ENCODE data around the gene RAP1GAP2.

Gene RAP1GAP2

DNA sequence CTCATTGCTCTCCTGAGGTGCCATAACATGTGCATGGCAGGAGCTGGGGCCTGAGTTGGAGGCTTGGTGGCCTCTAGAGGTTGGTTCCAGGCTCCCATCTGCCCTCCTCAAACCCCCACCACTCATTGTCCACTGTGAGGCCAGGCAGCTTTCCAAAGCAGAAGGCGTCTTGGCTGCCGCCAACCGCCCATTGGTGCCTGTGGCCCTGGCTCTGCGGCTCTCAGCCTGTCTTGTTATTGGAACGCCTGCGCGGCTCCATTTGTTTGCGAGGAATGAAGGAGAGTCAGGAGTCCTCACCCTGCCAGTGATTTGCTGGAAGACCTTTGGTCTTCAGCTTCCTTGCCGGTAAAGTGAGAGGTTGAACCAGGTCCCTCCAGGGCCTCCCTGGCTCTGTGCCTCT is 223.5 kb downstream of the RAP1GAP2 start (continued):
- TF ChIP-seq, protein P1, sequence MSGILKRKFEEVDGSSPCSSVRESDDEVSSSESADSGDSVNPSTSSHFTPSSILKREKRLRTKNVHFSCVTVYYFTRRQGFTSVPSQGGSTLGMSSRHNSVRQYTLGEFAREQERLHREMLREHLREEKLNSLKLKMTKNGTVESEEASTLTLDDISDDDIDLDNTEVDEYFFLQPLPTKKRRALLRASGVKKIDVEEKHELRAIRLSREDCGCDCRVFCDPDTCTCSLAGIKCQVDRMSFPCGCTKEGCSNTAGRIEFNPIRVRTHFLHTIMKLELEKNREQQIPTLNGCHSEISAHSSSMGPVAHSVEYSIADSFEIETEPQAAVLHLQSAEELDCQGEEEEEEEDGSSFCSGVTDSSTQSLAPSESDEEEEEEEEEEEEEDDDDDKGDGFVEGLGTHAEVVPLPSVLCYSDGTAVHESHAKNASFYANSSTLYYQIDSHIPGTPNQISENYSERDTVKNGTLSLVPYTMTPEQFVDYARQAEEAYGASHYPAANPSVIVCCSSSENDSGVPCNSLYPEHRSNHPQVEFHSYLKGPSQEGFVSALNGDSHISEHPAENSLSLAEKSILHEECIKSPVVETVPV (CRISPR knock-in tag; IDR thresholded peaks at IDR 0.05): no peak
- TF ChIP-seq ZNF8 (CRISPR knock-in tag; IDR thresholded peaks at IDR 0.05): no peak
- no peak for TF ChIP-seq OSR1 (CRISPR knock-in tag; IDR thresholded peaks at IDR 0.05)

DNA sequence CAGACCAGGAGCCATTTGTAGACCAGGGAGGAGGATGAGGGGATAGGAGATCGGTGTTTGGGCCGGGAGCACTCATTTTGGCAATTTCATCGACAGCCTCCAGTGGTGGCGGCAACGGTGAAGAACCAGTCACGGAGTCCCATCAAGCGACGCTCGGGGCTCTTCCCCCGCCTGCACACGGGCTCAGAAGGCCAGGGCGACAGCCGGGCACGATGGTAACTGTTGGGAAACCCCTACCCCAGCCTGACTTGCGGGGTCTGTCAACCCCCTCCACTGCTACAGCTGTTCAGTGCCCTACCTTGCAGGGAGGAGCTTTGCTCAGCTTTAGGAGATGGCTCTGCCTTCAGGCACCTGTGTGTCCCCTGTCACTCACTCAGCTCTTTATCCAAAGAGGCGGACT is 224.1 kb downstream of the RAP1GAP2 start:
- TF ChIP-seq ZFP3 (CRISPR knock-in tag; IDR thresholded peaks at IDR 0.05) (no peak), TOX (CRISPR knock-in tag; IDR thresholded peaks at IDR 0.05; ENCODE audit: borderline replicate concordance) (no peak)
- ATAC-seq: no peak

DNA sequence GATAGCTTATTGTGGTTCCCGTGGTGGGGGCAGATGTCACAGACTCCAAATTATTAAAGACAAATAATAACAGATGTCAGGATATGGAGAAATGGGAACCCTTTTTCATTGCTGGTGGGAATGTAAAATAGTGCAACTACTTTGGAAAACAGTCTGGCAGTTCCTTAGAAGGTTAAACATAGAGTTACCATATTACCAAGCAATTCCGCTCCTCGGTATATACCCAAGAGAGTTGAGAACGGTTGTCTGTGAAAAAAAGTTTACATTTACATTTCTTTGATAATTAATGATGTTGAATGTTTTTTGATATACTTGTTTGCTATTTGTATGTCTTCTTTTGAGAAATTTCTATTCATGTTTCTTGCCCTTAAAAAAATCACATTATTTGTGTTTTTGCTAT is 226.0 kb downstream of the RAP1GAP2 start:
- TF ChIP-seq ZC3H10 (CRISPR knock-in tag; IDR thresholded peaks at IDR 0.05): no peak
- peak; percentile 88 for TF ChIP-seq ZNF8 (CRISPR knock-in tag; IDR thresholded peaks at IDR 0.05)
- no peak for ATAC-seq

DNA sequence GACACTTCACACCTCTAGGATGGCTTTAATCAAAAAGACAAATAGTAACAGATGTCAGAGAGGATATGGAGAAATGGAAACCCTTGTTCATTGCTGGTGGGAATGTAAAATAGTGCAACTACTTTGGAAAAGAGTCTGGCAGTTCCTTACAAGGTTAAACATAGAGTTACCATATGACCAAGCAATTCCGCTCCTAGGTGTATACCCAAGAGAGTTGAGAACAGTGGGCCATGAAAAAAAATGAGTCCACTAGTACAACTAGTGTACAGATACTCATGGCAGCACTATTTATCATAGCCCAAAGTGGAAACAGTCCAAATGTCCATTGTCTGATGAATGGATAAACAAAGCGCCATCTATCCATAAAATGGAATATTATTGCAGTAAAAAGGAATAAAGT is 228.1 kb downstream of the RAP1GAP2 start:
- TF ChIP-seq CSDC2 (CRISPR knock-in tag; IDR thresholded peaks at IDR 0.05) (no peak), ZNF8 (CRISPR knock-in tag; IDR thresholded peaks at IDR 0.05) (peak; percentile 74)
- TF ChIP-seq, protein P2, sequence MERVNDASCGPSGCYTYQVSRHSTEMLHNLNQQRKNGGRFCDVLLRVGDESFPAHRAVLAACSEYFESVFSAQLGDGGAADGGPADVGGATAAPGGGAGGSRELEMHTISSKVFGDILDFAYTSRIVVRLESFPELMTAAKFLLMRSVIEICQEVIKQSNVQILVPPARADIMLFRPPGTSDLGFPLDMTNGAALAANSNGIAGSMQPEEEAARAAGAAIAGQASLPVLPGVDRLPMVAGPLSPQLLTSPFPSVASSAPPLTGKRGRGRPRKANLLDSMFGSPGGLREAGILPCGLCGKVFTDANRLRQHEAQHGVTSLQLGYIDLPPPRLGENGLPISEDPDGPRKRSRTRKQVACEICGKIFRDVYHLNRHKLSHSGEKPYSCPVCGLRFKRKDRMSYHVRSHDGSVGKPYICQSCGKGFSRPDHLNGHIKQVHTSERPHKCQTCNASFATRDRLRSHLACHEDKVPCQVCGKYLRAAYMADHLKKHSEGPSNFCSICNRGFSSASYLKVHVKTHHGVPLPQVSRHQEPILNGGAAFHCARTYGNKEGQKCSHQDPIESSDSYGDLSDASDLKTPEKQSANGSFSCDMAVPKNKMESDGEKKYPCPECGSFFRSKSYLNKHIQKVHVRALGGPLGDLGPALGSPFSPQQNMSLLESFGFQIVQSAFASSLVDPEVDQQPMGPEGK (CRISPR knock-in tag; IDR thresholded peaks at IDR 0.05; ENCODE audit: borderline replicate concordance): no peak
- no peak for ATAC-seq

DNA sequence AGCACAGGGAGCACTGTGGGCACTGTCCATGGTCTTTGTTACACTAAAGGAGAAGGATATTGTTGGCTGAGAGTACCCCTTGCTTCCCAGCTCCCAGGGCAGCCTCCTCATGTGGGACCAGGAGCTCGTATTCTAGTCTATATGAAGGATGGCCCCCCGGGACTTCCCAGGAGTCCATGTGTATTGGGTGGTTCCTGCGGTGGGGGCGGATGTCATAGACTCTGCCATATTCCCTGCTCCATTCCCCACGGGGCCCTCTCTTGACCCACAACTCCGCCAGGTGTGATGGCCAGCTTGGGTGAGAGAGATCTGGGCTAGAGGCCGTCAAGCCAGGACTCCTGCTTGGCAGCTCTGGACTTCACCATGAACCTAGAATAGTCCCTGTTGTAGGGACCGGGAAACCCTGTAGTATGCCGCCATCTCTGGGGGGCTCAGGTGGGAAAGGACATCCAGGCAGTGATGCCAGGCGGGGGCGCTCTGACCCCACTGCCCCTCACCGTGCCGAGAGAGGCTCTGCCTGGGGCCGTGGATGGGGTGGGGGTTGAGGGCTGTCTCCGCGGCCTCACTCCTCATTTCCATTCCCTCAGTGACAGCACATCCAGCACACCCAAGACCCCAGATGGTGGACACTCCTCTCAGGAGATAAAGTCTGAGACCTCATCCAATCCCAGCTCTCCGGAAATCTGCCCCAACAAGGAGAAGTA is 229.3 kb downstream of the RAP1GAP2 start:
- no peak for ATAC-seq
- TF ChIP-seq, protein P1 (CRISPR knock-in tag; IDR thresholded peaks at IDR 0.05): no peak
- TF ChIP-seq ESRRG (CRISPR knock-in tag; IDR thresholded peaks at IDR 0.05) (no peak), RARB (CRISPR knock-in tag; IDR thresholded peaks at IDR 0.05) (no peak), OSR1 (CRISPR knock-in tag; IDR thresholded peaks at IDR 0.05) (no peak), ZNF70 (CRISPR knock-in tag; IDR thresholded peaks at IDR 0.05) (no peak), ZFP3 (CRISPR knock-in tag; IDR thresholded peaks at IDR 0.05) (no peak), ARNTL (CRISPR knock-in tag; IDR thresholded peaks at IDR 0.05; ENCODE audit: borderline replicate concordance, low read depth) (no peak), ZC3H10 (CRISPR knock-in tag; IDR thresholded peaks at IDR 0.05) (no peak), ZNF565 (CRISPR knock-in tag; conservative IDR thresholded peaks at IDR 0.05; ENCODE audit: low read depth) (no peak), CSDC2 (CRISPR knock-in tag; IDR thresholded peaks at IDR 0.05) (no peak)
- TF ChIP-seq, protein P2 (CRISPR knock-in tag; IDR thresholded peaks at IDR 0.05; ENCODE audit: borderline replicate concordance): no peak

DNA sequence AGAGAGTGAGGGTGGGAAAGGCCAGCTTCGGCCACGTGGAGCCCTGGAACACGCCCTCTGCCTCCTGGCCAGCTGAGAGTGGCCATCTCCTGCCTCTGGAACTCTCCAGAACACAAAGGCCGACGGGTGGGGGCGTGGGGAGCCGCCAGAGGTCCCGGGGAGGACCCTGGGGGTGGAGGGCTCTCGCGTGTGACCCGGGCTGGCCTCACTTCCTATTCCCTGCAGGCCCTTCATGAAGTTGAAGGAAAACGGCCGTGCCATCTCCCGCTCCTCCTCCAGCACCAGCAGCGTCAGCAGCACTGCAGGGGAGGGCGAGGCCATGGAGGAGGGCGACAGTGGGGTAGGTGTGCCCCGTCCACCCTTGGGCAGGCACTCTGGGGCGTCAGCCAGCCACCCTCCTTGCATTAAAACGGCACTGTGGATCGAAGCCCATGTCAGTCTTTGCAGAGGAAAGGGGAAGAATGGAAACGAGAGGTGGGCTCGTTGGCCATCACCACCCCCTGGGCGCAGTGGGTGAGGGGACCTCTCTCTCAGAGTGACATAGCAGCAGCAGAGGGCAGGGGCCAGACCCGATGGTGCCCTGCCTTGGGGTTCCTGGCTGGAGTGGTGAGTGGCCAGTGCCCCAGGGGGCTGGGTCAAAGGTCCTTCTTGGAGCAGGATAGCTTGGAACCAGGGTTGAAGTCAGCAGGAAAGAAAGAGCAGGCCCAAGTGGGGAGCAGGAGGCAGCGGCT is 230.1 kb downstream of the RAP1GAP2 start:
- no peak for ATAC-seq
- TF ChIP-seq, protein P1 (CRISPR knock-in tag; IDR thresholded peaks at IDR 0.05): no peak
- TF ChIP-seq ZFP30 (CRISPR knock-in tag; IDR thresholded peaks at IDR 0.05) (no peak), BACH2 (CRISPR knock-in tag; IDR thresholded peaks at IDR 0.05; ENCODE audit: borderline replicate concordance) (no peak), ZNF8 (CRISPR knock-in tag; IDR thresholded peaks at IDR 0.05) (no peak), ZC3H10 (CRISPR knock-in tag; IDR thresholded peaks at IDR 0.05) (no peak), TOX (CRISPR knock-in tag; IDR thresholded peaks at IDR 0.05; ENCODE audit: borderline replicate concordance) (no peak), TCF4 (CRISPR knock-in tag; IDR thresholded peaks at IDR 0.05; ENCODE audit: borderline replicate concordance) (no peak), SNAI2 (CRISPR knock-in tag; IDR thresholded peaks at IDR 0.05) (no peak), ZNF565 (CRISPR knock-in tag; conservative IDR thresholded peaks at IDR 0.05; ENCODE audit: low read depth) (no peak), RARB (CRISPR knock-in tag; IDR thresholded peaks at IDR 0.05) (no peak), ZFP3 (CRISPR knock-in tag; IDR thresholded peaks at IDR 0.05) (no peak), PPARA (CRISPR knock-in tag; IDR thresholded peaks at IDR 0.05; ENCODE audit: borderline replicate concordance) (no peak), ZNF70 (CRISPR knock-in tag; IDR thresholded peaks at IDR 0.05) (no peak), ISL1 (CRISPR knock-in tag; IDR thresholded peaks at IDR 0.05) (no peak)
- TF ChIP-seq, protein P3, sequence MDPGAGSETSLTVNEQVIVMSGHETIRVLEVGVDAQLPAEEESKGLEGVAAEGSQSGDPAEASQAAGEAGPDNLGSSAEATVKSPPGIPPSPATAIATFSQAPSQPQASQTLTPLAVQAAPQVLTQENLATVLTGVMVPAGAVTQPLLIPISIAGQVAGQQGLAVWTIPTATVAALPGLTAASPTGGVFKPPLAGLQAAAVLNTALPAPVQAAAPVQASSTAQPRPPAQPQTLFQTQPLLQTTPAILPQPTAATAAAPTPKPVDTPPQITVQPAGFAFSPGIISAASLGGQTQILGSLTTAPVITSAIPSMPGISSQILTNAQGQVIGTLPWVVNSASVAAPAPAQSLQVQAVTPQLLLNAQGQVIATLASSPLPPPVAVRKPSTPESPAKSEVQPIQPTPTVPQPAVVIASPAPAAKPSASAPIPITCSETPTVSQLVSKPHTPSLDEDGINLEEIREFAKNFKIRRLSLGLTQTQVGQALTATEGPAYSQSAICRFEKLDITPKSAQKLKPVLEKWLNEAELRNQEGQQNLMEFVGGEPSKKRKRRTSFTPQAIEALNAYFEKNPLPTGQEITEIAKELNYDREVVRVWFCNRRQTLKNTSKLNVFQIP (CRISPR knock-in tag; IDR thresholded peaks at IDR 0.05; ENCODE audit: borderline replicate concordance, low read depth): no peak
